Vagina (tissue), 2 donors: ENCODE data around the gene ADAMTS15.

ENCODE experiments used
- POLR2A ChIP-seq, 2 donors: fragments of 450-650 bp; IDR thresholded peaks; one replicate each; pipeline ENCODE4 v1.6.1; 2017; ENCODE audit warnings: antibody characterized with exemption in 2 of 2, mild to moderate bottlenecking in 2 of 2, moderate library complexity in 2 of 2
- POLR2AphosphoS5 ChIP-seq, 2 donors: sonication (generic); formaldehyde crosslinking; IDR thresholded peaks; one replicate each; pipeline ENCODE4 v1.9.0; 2017; ENCODE audit warnings: antibody characterized with exemption in 2 of 2, mild to moderate bottlenecking in 2 of 2, low read depth in 1 of 2; ENCODE audit not compliant: insufficient read depth in 1 of 2
- TF ChIP-seq, protein P1 (sequence below), 3 experiments: fragments of 450-650 bp in 2 of 3; fragments of 200-600 bp in 1 of 3; sonication (generic) in 1 of 3; IDR thresholded peaks; one replicate each; pipeline ENCODE4 v1.5.1; 2017 to 2019; ENCODE audit warnings: antibody characterized with exemption in 3 of 3, mild to moderate bottlenecking in 2 of 3, moderate library complexity in 2 of 3

DNA sequence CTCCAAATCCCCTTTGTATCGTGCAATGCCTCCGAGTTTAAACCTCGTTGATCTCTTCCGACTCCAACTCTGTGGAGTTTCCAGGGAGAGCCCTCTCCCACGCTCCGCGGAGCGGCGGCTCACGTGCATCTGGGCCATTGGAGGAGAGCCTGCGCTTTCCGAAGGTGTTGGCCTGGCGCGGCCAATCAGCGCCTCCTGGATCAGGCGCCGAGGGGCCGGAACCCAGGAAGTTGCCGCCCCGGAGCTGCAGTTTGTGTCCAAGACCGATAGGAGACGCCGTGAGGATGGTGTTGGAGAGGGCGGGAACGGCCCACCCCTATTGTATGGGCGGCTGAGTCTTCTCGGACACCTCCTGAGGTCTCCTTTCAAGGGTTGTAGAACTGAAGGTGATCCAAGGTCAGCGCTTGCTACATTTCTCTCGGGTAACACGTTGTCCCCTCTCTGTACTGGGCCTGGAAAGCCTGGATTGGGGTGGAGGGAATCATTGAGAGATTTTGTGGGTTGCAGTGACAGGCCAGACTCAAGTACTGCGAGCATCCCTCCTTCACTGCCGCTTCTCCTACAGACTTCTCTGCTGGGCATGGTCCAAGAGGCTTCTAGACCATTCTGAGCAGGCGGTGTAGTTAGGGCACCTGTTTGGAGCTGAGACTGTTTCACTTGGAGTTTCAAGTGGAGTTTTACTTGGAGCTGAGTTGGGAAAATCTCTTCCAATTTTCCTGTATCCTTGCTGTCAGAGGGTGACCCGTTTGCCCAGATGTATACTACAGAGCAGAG lies 1.7 kb downstream of the ADAMTS15 start:
- TF ChIP-seq, protein P1, sequence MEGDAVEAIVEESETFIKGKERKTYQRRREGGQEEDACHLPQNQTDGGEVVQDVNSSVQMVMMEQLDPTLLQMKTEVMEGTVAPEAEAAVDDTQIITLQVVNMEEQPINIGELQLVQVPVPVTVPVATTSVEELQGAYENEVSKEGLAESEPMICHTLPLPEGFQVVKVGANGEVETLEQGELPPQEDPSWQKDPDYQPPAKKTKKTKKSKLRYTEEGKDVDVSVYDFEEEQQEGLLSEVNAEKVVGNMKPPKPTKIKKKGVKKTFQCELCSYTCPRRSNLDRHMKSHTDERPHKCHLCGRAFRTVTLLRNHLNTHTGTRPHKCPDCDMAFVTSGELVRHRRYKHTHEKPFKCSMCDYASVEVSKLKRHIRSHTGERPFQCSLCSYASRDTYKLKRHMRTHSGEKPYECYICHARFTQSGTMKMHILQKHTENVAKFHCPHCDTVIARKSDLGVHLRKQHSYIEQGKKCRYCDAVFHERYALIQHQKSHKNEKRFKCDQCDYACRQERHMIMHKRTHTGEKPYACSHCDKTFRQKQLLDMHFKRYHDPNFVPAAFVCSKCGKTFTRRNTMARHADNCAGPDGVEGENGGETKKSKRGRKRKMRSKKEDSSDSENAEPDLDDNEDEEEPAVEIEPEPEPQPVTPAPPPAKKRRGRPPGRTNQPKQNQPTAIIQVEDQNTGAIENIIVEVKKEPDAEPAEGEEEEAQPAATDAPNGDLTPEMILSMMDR (IDR thresholded peaks at IDR 0.05), result peak in 1 of 3 experiments; percentile 41
- TF ChIP-seq POLR2AphosphoS5 (IDR thresholded peaks at IDR 0.05; ENCODE audit: insufficient read depth in 1 of 2, low read depth in 1 of 2) (peak in 1 of 2 donors; percentile 72), POLR2A (IDR thresholded peaks at IDR 0.05) (no peak)
